Measurements from ENCODE around the gene TRIM10. TPM values are rescaled to one million over a fixed set of nuclear protein-coding genes. Genes with fewer than 3 reads are reported as not detected.

Gene TRIM10
- total RNA-seq, 1 donor from 2014 or later = not detected

DNA sequence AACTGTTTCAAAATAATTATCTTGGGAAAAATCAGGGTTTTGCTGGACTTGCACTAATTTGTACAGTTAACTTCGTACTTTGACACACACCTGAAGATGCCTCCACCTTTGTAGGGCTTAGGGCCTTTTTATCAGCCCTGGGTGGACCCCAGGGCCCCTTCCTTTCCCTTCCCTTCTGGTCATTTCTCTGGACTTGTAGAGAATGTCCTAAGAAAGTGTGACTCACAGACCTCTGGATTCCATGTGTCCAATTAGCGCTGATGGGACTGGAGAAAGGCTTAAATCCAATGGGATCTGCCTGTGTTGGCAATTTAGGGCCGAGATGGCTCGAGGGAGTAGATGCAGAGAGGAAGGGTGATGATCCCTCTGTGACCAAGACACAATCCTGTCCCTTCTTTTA lies 11.7 kb upstream of the TRIM10 start:
- Mint-ChIP-seq H3K36me3 (ENCODE audit: unreplicated experiment) (peaks cover under 1% of the 10 kb centered on the region), H3K9me3 (ENCODE audit: unreplicated experiment) (peaks cover 2% of the 10 kb centered on the region), H3K27me3 (ENCODE audit: unreplicated experiment) (peaks cover 5% of the 10 kb centered on the region), H3K4me3 (ENCODE audit: unreplicated experiment) (no peak overlapping the region), H3K4me1 (ENCODE audit: low read depth, unreplicated experiment) (peaks cover 7% of the 10 kb centered on the region), H3K27ac (ENCODE audit: unreplicated experiment) (no peak overlapping the region)
- DNase-seq = no peak
- TF ChIP-seq, protein P1, sequence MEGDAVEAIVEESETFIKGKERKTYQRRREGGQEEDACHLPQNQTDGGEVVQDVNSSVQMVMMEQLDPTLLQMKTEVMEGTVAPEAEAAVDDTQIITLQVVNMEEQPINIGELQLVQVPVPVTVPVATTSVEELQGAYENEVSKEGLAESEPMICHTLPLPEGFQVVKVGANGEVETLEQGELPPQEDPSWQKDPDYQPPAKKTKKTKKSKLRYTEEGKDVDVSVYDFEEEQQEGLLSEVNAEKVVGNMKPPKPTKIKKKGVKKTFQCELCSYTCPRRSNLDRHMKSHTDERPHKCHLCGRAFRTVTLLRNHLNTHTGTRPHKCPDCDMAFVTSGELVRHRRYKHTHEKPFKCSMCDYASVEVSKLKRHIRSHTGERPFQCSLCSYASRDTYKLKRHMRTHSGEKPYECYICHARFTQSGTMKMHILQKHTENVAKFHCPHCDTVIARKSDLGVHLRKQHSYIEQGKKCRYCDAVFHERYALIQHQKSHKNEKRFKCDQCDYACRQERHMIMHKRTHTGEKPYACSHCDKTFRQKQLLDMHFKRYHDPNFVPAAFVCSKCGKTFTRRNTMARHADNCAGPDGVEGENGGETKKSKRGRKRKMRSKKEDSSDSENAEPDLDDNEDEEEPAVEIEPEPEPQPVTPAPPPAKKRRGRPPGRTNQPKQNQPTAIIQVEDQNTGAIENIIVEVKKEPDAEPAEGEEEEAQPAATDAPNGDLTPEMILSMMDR (IDR thresholded peaks at IDR 0.05; ENCODE audit: partially characterized antibody, unreplicated experiment) = no peak

DNA sequence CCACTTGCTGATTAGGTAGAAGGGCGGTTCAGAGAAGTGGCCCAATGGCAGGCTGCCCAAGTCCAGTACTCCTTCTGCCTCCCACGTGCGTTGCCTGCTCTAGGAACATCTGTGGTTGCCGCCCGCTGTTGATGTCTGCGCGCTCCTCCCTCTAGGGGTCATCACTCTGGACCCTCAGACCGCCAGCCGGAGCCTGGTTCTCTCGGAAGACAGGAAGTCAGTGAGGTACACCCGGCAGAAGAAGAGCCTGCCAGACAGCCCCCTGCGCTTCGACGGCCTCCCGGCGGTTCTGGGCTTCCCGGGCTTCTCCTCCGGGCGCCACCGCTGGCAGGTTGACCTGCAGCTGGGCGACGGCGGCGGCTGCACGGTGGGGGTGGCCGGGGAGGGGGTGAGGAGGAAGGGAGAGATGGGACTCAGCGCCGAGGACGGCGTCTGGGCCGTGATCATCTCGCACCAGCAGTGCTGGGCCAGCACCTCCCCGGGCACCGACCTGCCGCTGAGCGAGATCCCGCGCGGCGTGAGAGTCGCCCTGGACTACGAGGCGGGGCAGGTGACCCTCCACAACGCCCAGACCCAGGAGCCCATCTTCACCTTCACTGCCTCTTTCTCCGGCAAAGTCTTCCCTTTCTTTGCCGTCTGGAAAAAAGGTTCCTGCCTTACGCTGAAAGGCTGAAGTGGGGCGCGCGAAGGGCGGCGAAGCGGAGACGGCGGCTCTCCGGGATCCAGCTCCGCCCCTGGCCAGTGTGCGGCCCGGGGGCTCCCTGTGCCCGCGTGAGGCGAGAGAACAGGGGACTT lies 10.9 kb upstream of the TRIM10 start:
- Mint-ChIP-seq H3K36me3 (ENCODE audit: unreplicated experiment) (no peaks in the 10 kb centered on the region), H3K9me3 (ENCODE audit: unreplicated experiment) (peaks cover 3% of the 10 kb centered on the region), H3K27me3 (ENCODE audit: unreplicated experiment) (peaks cover 5% of the 10 kb centered on the region), H3K4me1 (ENCODE audit: low read depth, unreplicated experiment) (peaks cover 7% of the 10 kb centered on the region), H3K27ac (ENCODE audit: unreplicated experiment) (peak overlapping the region; percentile 73), H3K4me3 (ENCODE audit: unreplicated experiment) (peak overlapping the region; percentile 64)
- TF ChIP-seq, protein P1 (IDR thresholded peaks at IDR 0.05; ENCODE audit: partially characterized antibody, unreplicated experiment) = peak; percentile 12
- DNase-seq = peak; percentile 71

DNA sequence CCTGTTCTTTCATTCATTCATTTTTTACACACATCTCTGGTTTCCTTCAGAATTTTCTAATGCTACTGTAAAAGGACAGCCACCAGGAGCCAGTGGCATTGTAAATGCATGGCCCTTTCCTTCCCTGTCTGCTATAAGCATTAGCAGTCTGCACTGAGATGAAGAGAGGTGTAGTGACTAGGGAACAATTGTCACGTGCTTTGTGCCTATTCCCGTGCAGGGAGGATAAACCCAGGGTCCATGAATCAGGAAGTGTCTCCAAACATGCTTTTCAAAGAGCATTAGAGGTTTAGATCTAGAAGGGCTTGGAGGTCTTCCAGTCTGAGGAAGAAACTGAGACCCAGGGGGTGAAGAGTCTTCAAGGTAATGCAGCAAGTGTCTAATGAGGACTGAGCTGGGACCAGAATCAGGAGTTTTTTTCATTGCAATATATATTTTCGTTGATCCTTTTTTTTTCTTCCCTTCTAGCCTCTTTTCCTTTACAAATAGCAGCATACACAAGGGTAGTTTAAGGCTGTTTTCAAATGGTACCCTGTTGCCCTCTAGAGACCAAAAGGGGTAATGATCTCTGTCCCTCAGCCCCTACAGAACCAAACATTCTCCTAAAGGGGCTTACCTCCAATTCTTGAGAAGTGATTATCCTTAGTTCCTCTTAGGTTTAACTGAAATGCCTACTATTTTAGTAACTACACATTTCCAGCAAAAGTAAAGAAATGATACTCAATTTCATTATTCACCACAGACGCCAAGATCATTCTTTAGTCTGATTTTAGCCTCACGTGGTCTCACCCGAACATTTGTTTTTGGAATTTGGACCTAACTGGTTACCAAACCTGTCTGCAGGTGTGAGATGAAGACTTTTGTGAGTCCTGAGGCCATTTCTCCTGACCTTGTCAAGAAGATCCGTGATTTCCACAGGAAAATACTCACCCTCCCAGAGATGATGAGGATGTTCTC lies 8.9 kb upstream of the TRIM10 start:
- no peak overlapping the region for H3K27ac Mint-ChIP-seq (ENCODE audit: unreplicated experiment)
- no peak overlapping the region for H3K4me3 Mint-ChIP-seq (ENCODE audit: unreplicated experiment)
- no peak for DNase-seq
- H3K27me3 Mint-ChIP-seq (ENCODE audit: unreplicated experiment) = peaks cover 5% of the 10 kb centered on the region
- peaks cover 6% of the 10 kb centered on the region for H3K9me3 Mint-ChIP-seq (ENCODE audit: unreplicated experiment)
- peaks cover 7% of the 10 kb centered on the region for H3K4me1 Mint-ChIP-seq (ENCODE audit: low read depth, unreplicated experiment)
- no peaks in the 10 kb centered on the region for H3K36me3 Mint-ChIP-seq (ENCODE audit: unreplicated experiment)
- TF ChIP-seq, protein P1 (IDR thresholded peaks at IDR 0.05; ENCODE audit: partially characterized antibody, unreplicated experiment) = peak; percentile 63

DNA sequence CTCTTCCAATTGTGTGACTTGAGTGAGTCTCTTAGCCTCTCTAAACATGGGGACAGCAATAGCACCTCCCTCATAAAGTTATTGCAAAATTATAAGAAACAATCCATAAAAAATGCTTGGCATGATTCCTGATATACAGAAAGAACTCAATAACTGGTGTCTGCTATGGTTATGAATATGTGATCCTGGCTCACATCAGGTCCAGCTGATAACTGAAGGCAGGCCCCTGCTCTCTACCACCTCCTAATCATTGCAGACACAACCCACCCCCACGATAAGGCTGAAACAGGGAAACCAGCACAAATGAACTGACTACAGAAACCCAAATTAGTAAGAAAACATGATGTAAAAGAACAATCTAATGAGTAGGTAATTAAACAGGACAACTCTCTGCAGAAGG lies 7.7 kb upstream of the TRIM10 start:
- peaks cover 8% of the 10 kb centered on the region for H3K27me3 Mint-ChIP-seq (ENCODE audit: unreplicated experiment)
- H3K36me3 Mint-ChIP-seq (ENCODE audit: unreplicated experiment) = peaks cover 6% of the 10 kb centered on the region
- TF ChIP-seq, protein P1 (IDR thresholded peaks at IDR 0.05; ENCODE audit: partially characterized antibody, unreplicated experiment) = no peak
- peaks cover 6% of the 10 kb centered on the region for H3K9me3 Mint-ChIP-seq (ENCODE audit: unreplicated experiment)
- DNase-seq = no peak
- H3K27ac Mint-ChIP-seq (ENCODE audit: unreplicated experiment) = no peak overlapping the region
- H3K4me3 Mint-ChIP-seq (ENCODE audit: unreplicated experiment) = no peak overlapping the region
- H3K4me1 Mint-ChIP-seq (ENCODE audit: low read depth, unreplicated experiment) = peaks cover 7% of the 10 kb centered on the region
